ENCODE measurements around the gene DEFB123.

The DEFB123 gene

DNA sequence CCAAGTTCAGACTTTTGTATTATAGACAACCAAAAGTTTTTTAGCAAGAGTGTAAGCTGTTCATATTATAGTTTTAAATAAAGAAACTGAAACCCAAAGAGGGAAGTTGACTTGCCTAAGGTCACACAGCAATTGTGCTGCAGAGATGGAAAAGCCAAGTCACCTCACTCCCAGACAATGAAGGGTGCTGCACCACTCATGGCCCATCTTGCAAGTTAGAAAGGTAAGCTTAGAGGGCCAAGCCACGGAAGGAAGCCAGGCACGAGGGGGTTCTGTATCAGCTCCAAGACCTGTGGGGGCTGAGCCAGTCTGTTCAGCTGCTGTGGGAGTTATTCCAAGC, 33.6 kb downstream of the DEFB123 start:
- H3K79me1 ChIP-seq (ENCODE audit: low read length): no peaks in the 10 kb centered on the region
- H2BK12ac ChIP-seq (ENCODE audit: low read length): no peak overlapping the region
- no peak overlapping the region for H3K4me2 ChIP-seq (ENCODE audit: low read length)
- H3K4me1 ChIP-seq (ENCODE audit: control insufficient read depth in 1 of 2, insufficient read depth in 2 of 2, low read length in 2 of 2): no peaks in the 10 kb centered on the region
- H3K9ac ChIP-seq (ENCODE audit: low read length): no peak overlapping the region
- no peaks in the 10 kb centered on the region for H3K27me3 ChIP-seq (ENCODE audit: insufficient read depth, low read length)
- no peak overlapping the region for H2AFZ ChIP-seq (ENCODE audit: insufficient read depth, low read length, poor library complexity)
- peaks cover 35% of the 10 kb centered on the region for H3K9me3 ChIP-seq (ENCODE audit: insufficient read depth, low read depth, low read length)
- H2BK5ac ChIP-seq (ENCODE audit: low read depth, low read length, poor library complexity): no peak overlapping the region
- H3K14ac ChIP-seq (ENCODE audit: low read length): no peak overlapping the region
- no peak overlapping the region for H3K27ac ChIP-seq (ENCODE audit: low read depth, low read length)
- no peak overlapping the region for H3K23ac ChIP-seq (ENCODE audit: low read length)
- H4K12ac ChIP-seq (ENCODE audit: low read depth, low read length): no peak overlapping the region
- H3K18ac ChIP-seq (ENCODE audit: low read length): no peak overlapping the region
- no peak overlapping the region for H4K8ac ChIP-seq (ENCODE audit: low read depth, low read length)
- H2AK5ac ChIP-seq (ENCODE audit: low read length): no peak overlapping the region
- no CpG with 5 or more reads among the region's 2 CpGs for WGBS (ENCODE audit: extremely low coverage, insufficient coverage, insufficient read length)
- no peak overlapping the region for H4K91ac ChIP-seq (ENCODE audit: low read depth, low read length)
- no peak overlapping the region for H2BK120ac ChIP-seq (ENCODE audit: insufficient read depth, low read length, poor library complexity)
- H3K4ac ChIP-seq (ENCODE audit: low read depth, low read length): no peak overlapping the region
- no peaks in the 10 kb centered on the region for H3K36me3 ChIP-seq (ENCODE audit: control insufficient read depth in 1 of 2, insufficient read depth in 2 of 2, low read length in 2 of 2)
- no peak overlapping the region for H3K4me3 ChIP-seq (ENCODE audit: low read depth, low read length)
- H3K79me2 ChIP-seq (ENCODE audit: control insufficient read depth, insufficient read depth, low read length, poor library complexity): no peaks in the 10 kb centered on the region
- no peak for DNase-seq

DNA sequence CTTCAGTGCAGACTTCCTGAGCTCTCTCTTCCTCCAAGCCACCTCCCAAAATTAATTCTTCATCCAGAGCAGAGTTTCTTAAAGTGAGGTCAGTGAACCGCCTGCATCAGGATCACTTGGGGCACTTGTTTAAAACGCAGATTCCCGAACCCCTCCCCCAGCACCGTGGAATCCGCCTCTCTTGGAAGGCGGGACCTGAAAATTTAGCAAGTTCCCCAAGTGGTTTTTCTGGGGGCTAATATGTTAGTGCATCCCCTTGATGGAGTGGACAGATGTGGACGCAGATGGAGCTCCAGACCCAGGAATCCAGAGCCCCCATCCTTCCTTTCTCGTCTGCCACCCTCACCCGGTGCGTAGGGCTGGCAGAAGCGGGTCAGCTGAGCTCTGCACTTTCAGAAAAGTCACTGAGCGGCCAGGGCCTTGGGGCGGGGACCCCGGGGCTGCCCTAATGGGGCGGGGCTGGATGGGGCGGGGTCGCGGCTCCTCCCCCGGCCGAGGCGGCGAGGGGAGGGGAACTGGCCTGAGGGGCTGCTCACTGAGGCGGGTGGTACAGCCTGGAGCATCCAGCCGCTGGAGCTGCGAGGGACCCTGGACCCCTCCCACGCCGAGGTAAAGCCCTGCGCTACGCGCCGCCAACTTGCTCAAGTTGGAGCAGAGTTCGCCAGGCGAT, 34.5 kb downstream of the DEFB123 start, which contains the start of the genes DEFB124 and REM1:
DEFB124 (minus strand) TSS at position 370 of the 670 bp plus-strand sequence. CDS start 2,114 bp downstream, outside the sequence.
REM1 (plus strand) TSS at position 531 of the 670 bp plus-strand sequence. CDS start 1,158 bp downstream, outside the sequence.
- H3K4me3 ChIP-seq (ENCODE audit: low read depth, low read length): no peak within 1 kb of the TSS
- DNase-seq: no peak
- no peaks in the 10 kb centered on the region for H3K79me1 ChIP-seq (ENCODE audit: low read length)
- H3K27me3 ChIP-seq (ENCODE audit: insufficient read depth, low read length): no peaks in the 10 kb centered on the region
- no peak within 1 kb of the TSS for H2AK5ac ChIP-seq (ENCODE audit: low read length)
- no peak within 1 kb of the TSS for H2BK12ac ChIP-seq (ENCODE audit: low read length)
- H3K36me3 ChIP-seq (ENCODE audit: control insufficient read depth in 1 of 2, insufficient read depth in 2 of 2, low read length in 2 of 2): no peaks in the 10 kb centered on the region
- no peak within 1 kb of the TSS for H3K14ac ChIP-seq (ENCODE audit: low read length)
- H3K4ac ChIP-seq (ENCODE audit: low read depth, low read length): no peak within 1 kb of the TSS
- no peak within 1 kb of the TSS for H4K8ac ChIP-seq (ENCODE audit: low read depth, low read length)
- H4K91ac ChIP-seq (ENCODE audit: low read depth, low read length): no peak within 1 kb of the TSS
- H3K9me3 ChIP-seq (ENCODE audit: insufficient read depth, low read depth, low read length): peaks cover 40% of the 10 kb centered on the region
- H3K27ac ChIP-seq (ENCODE audit: low read depth, low read length): no peak within 1 kb of the TSS
- H2BK120ac ChIP-seq (ENCODE audit: insufficient read depth, low read length, poor library complexity): no peak within 1 kb of the TSS
- H4K12ac ChIP-seq (ENCODE audit: low read depth, low read length): no peak within 1 kb of the TSS
- H3K9ac ChIP-seq (ENCODE audit: low read length): no peak within 1 kb of the TSS
- H2AFZ ChIP-seq (ENCODE audit: insufficient read depth, low read length, poor library complexity): no peak within 1 kb of the TSS
- H3K4me2 ChIP-seq (ENCODE audit: low read length): no peak within 1 kb of the TSS
- H3K4me1 ChIP-seq (ENCODE audit: control insufficient read depth in 1 of 2, insufficient read depth in 2 of 2, low read length in 2 of 2): no peaks in the 10 kb centered on the region
- H3K18ac ChIP-seq (ENCODE audit: low read length): no peak within 1 kb of the TSS
- WGBS (ENCODE audit: extremely low coverage, insufficient coverage, insufficient read length): no CpG with 5 or more reads among the region's 33 CpGs
- no peak within 1 kb of the TSS for H3K23ac ChIP-seq (ENCODE audit: low read length)
- no peaks in the 10 kb centered on the region for H3K79me2 ChIP-seq (ENCODE audit: control insufficient read depth, insufficient read depth, low read length, poor library complexity)
- no peak within 1 kb of the TSS for H2BK5ac ChIP-seq (ENCODE audit: low read depth, low read length, poor library complexity)

GRCh38 chr20:31475472-31476293, 35.3 kb downstream of the DEFB123 start:
- no peak overlapping the region for H2AK5ac ChIP-seq (ENCODE audit: low read length)
- H2AFZ ChIP-seq (ENCODE audit: insufficient read depth, low read length, poor library complexity): no peak overlapping the region
- H3K23ac ChIP-seq (ENCODE audit: low read length): no peak overlapping the region
- H3K14ac ChIP-seq (ENCODE audit: low read length): no peak overlapping the region
- H4K91ac ChIP-seq (ENCODE audit: low read depth, low read length): no peak overlapping the region
- no peak overlapping the region for H3K4me2 ChIP-seq (ENCODE audit: low read length)
- H4K8ac ChIP-seq (ENCODE audit: low read depth, low read length): no peak overlapping the region
- H3K9me3 ChIP-seq (ENCODE audit: insufficient read depth, low read depth, low read length): peaks cover 40% of the 10 kb centered on the region
- no peak overlapping the region for H3K4me3 ChIP-seq (ENCODE audit: low read depth, low read length)
- H2BK120ac ChIP-seq (ENCODE audit: insufficient read depth, low read length, poor library complexity): no peak overlapping the region
- no peak overlapping the region for H2BK5ac ChIP-seq (ENCODE audit: low read depth, low read length, poor library complexity)
- no peak overlapping the region for H2BK12ac ChIP-seq (ENCODE audit: low read length)
- no peaks in the 10 kb centered on the region for H3K36me3 ChIP-seq (ENCODE audit: control insufficient read depth in 1 of 2, insufficient read depth in 2 of 2, low read length in 2 of 2)
- no peaks in the 10 kb centered on the region for H3K27me3 ChIP-seq (ENCODE audit: insufficient read depth, low read length)
- WGBS (ENCODE audit: extremely low coverage, insufficient coverage, insufficient read length): no CpG with 5 or more reads among the region's 29 CpGs
- H3K18ac ChIP-seq (ENCODE audit: low read length): no peak overlapping the region
- H4K12ac ChIP-seq (ENCODE audit: low read depth, low read length): no peak overlapping the region
- H3K27ac ChIP-seq (ENCODE audit: low read depth, low read length): no peak overlapping the region
- H3K4me1 ChIP-seq (ENCODE audit: control insufficient read depth in 1 of 2, insufficient read depth in 2 of 2, low read length in 2 of 2): no peaks in the 10 kb centered on the region
- DNase-seq: no peak
- no peaks in the 10 kb centered on the region for H3K79me2 ChIP-seq (ENCODE audit: control insufficient read depth, insufficient read depth, low read length, poor library complexity)
- no peak overlapping the region for H3K4ac ChIP-seq (ENCODE audit: low read depth, low read length)
- H3K9ac ChIP-seq (ENCODE audit: low read length): no peak overlapping the region
- H3K79me1 ChIP-seq (ENCODE audit: low read length): no peaks in the 10 kb centered on the region

- DNase-seq: no peak
- peaks cover 41% of the 10 kb centered on the region for H3K9me3 ChIP-seq (ENCODE audit: insufficient read depth, low read depth, low read length)
- H2AK5ac ChIP-seq (ENCODE audit: low read length): no peak overlapping the region
- no peaks in the 10 kb centered on the region for H3K36me3 ChIP-seq (ENCODE audit: control insufficient read depth in 1 of 2, insufficient read depth in 2 of 2, low read length in 2 of 2)
- no peak overlapping the region for H3K4ac ChIP-seq (ENCODE audit: low read depth, low read length)
- H3K4me3 ChIP-seq (ENCODE audit: low read depth, low read length): no peak overlapping the region
- H2AFZ ChIP-seq (ENCODE audit: insufficient read depth, low read length, poor library complexity): no peak overlapping the region
- no peak overlapping the region for H2BK120ac ChIP-seq (ENCODE audit: insufficient read depth, low read length, poor library complexity)
- no peak overlapping the region for H4K91ac ChIP-seq (ENCODE audit: low read depth, low read length)
- H3K79me2 ChIP-seq (ENCODE audit: control insufficient read depth, insufficient read depth, low read length, poor library complexity): no peaks in the 10 kb centered on the region
- no peak overlapping the region for H2BK5ac ChIP-seq (ENCODE audit: low read depth, low read length, poor library complexity)
- H4K8ac ChIP-seq (ENCODE audit: low read depth, low read length): no peak overlapping the region
- no peak overlapping the region for H3K18ac ChIP-seq (ENCODE audit: low read length)
- no peak overlapping the region for H2BK12ac ChIP-seq (ENCODE audit: low read length)
- H3K27me3 ChIP-seq (ENCODE audit: insufficient read depth, low read length): no peaks in the 10 kb centered on the region
- H3K9ac ChIP-seq (ENCODE audit: low read length): no peak overlapping the region
- H3K79me1 ChIP-seq (ENCODE audit: low read length): no peaks in the 10 kb centered on the region
- WGBS (ENCODE audit: extremely low coverage, insufficient coverage, insufficient read length): no CpG with 5 or more reads among the region's 6 CpGs
- H4K12ac ChIP-seq (ENCODE audit: low read depth, low read length): no peak overlapping the region
- H3K23ac ChIP-seq (ENCODE audit: low read length): no peak overlapping the region
- H3K27ac ChIP-seq (ENCODE audit: low read depth, low read length): no peak overlapping the region
- H3K4me2 ChIP-seq (ENCODE audit: low read length): no peak overlapping the region
- no peak overlapping the region for H3K14ac ChIP-seq (ENCODE audit: low read length)
- no peaks in the 10 kb centered on the region for H3K4me1 ChIP-seq (ENCODE audit: control insufficient read depth in 1 of 2, insufficient read depth in 2 of 2, low read length in 2 of 2)
Observed at GRCh38 chr20:31476294-31476585, 35.8 kb downstream of the DEFB123 start.
